HG03460 (cell line): ENCODE results near the gene BAK1.
"Not testable (repeated sequence)": the region's sequence is repeated elsewhere in the genome, so short reads cannot be mapped to it uniquely, and the experiment has no call there.

Source experiments
- ATAC-seq: cut with Tn5 transposase; IDR thresholded peaks from one replicate; pipeline ENCODE4 v1.9.1; 2021; ENCODE audit not compliant: unreplicated experiment

BAK1 gene

DNA sequence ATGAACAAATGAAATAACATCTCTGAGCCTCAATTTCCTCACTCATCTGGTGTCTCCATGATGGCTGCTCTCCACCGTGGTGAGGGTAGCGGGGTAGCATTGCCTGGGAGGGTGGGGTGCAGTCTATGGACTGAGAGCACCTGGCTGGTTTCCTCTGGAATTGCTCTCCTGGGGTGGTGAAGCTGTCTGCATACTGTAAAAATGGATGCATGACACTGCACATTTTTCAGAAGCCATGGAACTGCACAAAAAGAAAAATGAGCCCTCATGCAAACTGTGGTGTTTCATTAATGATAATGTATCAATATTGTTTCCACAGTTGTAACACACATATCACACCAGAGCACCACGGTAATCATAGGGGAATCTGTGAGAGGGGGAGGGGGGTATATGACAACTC is 28.9 kb upstream of the BAK1 start:
- ATAC-seq, result no peak

DNA sequence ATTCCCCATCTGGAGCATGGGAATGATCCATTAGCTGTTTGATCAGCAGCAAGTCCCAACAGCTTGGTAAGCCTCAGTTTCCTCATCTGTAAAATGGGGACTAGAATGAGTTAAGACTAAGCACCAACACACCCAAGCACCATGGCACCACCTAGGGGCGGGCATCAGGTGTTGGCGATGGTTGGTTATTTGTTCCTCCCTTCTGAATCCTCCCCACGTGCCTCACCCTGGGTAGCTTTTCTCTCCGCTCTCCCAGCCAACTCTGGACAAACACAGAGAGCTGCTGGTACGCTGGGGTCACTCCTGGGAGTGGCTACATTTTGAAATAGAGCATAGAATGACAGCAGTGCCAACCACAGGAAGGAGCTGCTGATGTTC is 27.7 kb upstream of the BAK1 start:
- no peak for ATAC-seq

DNA sequence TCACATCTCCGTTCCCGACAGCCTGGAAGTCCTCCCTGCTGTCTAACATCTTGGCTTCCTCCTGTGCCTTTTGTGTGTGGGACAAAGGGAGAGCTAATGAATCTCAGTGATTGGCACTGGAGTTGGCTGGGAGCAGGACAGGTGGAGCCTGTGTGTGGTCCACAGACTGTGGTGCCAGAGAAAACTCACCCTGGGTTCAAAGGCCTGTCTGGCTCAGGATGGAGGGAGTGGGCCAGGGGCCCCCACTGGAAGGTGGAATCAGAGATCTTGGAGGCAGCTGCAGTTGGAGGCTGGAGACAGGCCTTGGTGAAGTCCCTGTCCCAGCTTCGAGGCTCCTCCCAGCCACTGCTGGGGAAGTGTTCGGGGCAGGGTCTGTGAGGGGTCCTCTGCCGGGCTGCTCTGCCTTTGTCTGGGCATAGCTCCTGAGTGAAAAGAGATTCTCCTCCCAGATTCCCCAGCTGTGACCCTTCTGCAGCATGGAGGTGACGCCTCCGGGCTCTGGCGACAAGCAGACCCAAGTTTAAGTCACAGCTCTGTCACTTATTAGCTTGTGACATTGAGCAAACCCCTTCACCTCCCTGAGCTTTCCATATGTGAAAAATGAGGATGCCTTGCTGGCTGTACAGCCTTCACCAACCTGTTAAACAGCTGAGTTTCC is 27.2 kb upstream of the BAK1 start:
- ATAC-seq, result no peak

DNA sequence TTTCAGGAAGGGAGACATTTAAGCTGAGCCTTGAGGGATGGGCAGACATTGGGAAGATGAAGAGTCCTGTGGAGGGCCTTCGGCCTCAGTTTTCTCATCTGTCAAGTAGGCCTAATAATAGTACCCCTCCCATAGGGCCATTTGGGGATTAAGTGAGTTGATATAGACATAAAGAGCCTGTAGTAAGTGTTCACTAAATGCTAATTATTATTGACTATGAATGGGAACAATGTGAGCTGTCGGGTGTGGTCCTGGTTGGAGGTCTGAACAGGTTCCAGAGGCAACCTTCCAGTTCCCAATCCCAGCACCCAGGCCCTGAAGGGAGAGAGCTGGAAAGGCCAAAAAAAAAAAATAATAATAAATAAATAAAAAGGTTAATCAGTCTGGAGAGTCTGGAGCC is 26.6 kb upstream of the BAK1 start:
- ATAC-seq, result no peak

DNA sequence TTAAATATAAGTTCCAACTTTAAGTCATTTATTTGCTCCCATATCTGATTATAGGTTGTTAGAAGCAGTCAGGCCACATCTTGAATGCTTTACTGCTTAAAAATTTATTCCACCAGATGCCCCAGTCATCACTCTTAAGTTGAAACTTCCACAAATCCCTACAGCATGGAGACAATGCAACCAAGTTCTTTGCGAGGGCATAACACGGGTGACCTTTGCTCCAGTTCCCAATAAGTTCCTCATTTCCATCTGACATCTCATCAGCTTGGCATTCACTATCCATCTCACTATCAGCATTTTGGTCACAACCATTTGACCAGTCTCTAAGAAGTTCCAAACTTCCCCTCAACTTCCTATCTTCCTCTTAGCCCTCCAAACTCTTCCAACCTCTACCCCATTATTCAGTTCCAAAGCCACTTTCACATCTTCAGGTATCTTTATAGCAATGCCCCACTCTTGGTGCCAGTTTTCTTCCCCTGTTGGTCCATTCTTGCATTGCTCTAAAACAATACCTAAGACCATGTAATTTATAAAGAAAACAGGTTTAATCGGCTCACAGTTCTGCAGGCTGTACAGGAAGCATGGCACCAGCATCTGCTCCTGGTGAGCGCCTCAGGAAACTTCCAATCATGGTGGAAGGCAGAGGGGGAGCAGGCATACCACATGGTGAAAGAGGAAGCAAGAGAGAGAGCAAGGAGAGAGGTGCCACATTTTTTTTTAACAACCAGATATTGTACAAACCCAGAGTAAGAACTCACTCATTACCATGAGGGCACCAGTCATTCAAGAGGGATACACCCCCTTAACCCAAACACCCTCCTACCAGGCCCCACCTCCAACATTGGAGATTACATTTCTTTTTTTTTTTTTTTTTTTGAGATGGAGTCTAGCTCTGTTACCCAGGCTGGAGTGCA is 25.1 kb upstream of the BAK1 start:
- no peak for ATAC-seq

DNA sequence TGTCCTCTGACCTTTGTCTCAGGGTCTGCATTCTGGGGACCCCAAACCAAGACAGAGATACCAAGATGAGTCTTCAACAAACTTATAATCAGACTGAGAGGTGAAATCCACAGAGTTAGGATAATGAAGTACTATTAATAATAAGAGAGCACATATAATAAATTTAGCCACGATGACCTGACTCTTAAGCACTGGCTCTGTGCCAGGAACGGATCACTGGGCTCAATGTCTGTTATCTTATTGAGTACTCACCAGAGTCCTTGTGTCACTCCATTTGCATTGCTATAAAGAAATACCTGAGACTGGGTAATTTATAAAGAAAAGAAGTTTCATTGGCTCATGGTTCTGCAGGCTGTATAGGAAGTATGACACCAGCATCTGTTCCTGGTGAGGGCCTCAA is 22.1 kb upstream of the BAK1 start:
- ATAC-seq, result no peak

DNA sequence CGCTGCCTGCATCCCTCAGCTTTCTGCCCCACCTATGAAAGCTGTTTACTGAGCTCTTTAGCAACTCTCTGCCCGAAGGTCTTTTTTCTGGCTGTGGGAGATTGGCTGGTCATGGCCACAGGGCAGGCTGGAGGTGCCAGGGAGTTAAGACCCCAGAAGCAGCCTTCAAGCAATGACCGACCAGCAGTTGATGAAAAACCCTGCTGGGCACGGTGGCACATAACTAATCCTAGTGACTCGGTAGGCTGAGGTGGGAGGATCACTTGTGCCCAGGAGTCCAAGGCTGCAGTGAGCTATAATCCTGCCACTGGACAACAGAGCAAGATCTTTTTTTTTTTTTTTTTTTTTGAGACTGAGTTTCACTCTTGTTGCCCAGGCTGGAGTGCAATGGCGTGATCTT is 20.7 kb upstream of the BAK1 start:
- no peak for ATAC-seq

DNA sequence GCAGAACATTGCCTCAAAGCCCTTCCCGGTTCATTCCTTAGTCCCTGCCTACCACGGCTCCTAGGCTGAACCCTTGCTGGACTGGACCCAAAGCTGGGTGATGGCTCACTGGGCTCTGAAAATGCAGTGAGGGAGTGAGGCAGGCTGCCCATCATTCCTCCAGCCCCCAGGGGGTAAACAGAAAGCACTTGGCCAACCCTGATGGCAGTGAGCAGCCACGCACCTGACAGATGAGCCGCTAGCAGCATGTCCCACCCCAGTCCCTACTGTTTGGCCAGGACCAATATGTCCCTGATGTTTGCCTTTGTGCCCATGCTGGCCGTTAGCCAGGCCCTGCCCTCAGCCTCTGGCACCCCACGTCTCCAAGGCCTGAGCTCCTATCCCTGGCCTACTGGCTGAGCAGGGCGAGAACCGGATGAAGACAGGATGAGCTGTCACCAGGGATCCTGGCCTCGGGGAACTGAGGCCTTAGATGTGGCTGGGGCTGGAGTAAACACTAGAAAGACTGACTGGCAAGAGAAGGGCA is 19.4 kb upstream of the BAK1 start:
- ATAC-seq, result no peak

DNA sequence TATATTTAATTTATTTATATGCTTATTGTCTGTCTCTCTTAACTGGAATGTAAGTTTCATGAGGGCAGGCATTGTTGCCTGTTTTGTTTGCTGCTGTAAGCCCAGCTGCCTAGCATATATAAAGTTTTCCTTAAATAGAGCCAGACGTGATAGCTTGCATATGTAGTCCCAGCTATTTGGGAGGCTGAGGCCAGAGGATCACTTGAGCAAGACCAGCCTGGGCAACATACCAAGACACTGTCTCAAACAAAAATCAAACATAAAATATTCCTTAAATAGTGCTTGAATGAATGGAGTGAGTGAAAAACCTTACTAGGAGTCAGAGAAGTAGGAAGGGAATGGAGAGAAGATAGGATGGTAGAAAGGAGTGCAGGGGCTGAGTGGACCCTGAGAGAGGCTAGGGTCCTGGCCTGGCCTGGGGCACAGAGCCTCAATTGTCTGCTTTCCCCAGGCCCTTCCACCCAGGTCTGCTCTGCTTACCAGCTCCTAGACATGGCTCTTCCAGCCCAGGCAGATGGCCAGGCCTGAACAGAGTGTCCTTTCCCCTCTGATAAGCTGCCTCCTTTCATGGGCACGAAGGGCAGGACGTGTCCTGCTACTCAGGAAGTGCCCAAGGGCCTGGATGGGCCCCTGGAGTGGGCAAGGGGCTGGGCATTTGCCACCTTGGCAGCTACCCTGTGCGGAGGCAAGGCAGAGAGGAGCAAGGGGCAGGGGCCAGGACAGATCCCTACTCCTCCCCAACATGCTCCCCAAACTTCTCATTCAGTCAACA is 17.7 kb upstream of the BAK1 start:
- ATAC-seq, result no peak

DNA sequence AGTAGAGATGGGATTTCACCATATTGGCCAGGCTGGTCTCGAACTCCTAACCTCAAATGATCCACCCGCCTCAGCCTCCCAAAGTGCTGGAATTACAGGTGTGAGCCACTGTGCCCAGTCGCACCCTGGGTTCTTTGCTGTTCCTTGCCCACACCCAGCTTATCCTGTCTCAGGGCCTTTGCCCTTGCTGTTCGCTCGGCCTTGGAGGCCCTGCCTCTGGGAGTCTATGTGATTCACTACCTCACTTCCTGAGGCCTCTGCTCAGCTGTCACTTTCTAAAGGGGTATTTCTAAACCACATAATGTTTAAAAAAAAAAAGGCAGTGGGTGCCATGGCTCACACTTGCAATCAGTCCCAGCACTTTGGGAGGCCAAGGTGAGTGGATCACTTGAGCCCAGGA is 16.8 kb upstream of the BAK1 start:
- ATAC-seq, result not testable (repeated sequence)

DNA sequence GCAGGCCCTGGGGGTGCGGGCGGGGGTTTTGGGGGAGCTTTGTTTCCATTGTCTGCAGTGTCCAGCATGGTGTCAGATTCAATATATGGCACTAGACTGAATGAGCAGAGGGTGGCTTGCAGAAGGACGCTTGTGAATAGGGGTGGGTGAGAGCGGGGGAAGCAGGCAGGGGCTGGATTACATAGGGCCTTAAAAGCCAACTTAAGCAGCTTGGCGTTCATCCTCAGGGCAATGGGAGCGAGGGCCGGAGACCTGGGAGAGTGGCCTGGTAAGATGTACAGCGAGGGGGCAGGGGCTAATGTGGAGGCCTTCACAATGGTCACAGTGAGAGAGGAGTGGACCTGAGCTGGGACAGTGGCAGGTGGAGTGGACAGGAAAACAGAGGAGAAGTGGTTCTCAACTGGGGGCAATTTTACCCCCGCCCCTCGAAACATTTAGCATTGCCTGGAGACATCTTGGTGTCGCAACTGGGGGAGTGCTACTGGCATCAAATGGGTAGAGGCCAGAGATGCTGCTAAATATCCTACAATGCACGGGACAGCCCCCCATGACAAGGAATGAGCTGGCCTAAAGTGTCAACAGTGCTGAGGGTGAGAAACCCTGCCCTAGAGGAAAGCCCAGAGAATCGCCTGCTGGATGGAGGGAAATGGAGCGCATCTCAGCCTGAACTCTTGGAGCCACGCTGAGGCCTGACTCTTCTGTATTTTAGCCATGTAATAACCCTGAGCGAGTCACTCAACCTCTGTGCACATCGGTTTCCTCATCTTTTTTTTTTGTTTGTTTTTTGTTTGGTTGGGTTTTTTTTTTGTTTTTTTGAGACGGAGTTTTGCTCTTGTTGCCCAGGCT is 15.1 kb upstream of the BAK1 start:
- no peak for ATAC-seq

DNA sequence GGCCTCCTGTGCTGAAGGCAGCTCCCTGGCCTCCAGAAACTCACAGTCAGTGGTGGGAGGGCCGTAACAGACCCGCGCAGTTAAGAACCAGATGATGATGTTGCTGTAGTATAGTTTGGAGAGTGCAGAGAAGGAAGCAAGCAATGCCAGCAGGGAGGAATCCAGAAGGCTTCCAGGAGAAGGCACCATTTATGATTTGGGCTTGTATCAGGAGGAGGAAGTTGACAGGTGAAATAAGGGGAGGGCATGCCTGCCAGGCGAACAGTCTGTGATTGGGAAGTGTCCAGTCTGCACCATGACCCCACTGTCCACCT is 13.3 kb upstream of the BAK1 start:
- ATAC-seq, result no peak

DNA sequence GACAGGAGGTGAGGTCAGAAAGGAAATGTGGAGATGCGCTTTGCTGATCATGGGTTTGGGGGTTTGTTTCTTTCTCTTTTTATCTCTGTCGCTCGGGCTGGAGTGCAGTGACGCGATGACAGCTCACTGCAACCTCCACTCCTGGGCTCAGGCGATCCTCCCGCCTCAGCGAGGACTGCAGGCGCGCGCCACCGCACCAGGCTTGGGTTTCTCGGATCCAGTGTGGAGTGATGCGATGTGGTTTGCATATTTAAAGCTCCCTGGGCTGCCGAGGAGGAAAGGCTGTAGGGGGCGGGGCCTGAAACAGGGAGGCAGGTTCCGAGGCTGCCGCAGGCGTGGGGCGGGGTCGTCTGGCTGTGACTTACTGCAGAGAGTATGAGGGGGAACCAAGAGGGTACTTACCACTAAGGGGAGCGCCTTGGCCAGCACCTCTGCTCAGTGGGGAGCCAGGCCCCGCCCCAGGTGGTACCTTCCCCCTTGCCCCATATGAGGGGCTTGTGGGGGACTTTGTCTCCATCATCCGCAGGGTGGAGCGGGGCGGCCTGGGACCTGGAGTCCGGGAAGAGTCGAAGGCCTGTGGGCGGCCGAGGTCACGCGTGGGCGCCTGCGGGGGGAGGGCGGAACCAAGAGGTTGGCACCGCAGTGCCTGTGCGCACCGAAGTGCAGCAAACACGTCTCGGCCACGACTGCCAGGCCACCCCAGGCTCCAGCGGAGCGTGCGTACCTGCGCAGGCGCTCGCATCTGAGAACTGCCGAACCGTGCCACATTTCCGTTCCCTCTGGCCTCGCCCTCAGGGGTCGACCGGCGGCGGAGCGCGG is 12.7 kb upstream of the BAK1 start:
- peak; percentile 51 for ATAC-seq

DNA sequence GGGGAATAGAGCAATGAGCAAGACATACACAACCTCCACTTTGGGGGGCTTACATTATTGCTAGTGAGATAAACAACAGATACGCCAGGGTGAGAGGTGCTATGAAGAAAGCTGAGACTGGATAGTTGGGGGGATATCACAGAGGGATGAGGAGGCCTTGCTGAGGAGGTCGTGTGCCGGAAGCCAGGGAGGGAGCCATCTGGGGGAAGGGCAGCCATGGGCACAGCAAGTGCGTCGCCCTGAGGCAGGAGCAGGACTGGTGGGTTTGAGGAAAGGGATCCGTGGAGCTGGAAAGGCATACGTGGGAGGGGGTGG is 12.2 kb upstream of the BAK1 start:
- ATAC-seq, result no peak

DNA sequence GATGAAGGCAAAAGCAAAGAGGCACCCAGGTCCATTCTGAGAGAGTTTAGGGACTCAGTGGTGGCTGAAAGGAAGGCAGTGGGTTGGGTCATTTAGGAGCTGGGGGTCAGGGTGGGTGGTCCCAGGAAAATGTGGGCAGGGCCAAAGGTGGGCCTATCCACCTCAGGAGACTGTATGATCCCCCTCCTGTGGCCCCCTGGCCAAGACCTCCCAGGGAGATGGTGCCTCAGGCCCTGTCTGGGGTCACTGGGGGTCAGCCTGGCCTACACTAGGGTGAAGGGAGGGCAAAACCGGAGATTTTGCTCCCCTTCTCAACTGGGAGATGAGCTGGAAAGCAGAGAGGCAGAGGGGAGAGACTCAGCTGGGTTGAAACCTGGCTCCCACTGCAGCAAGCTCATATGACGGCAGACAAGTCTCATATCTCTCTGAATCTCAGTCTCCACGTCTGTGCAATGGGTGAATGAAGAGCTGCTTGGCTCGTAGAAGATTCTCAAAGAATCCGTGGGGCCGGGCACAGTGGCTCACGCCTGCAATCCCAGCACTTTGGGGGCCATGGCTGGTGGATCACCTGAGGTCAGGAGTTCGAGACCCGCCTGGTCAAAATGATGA is 11.5 kb upstream of the BAK1 start:
- no peak for ATAC-seq

DNA sequence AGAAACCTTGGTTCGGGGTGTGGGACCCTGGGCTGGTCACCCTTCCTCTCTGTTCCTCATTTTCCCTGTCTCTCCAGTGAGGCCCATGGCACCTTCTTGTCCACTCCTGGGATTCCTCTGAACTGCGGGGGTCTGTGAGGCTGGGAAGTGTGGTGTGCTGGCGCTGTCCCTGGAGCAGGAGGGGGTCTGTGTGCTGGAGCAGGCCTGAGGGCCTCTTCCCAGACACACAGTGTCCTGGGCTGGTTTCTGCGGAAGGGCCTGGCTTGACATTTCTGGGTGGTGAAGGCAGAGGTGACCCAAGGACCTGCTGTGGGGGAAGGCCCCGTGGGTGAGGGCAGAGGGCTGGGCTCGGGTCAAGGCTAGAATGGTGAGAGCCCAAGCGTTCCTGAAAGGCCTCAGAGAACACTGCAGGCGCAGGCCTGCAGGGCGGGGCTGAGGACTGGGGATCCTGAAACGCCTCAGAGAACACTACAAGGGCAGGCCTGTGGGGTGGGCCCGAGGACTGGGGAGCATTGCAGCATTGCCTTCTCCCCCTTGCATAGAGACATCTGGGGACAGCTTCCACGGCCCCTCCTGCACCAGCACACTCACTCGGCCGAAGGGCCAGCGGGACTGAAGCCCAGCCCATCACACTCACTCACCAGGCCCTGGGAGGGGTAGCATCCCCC is 10.6 kb upstream of the BAK1 start:
- no peak for ATAC-seq

DNA sequence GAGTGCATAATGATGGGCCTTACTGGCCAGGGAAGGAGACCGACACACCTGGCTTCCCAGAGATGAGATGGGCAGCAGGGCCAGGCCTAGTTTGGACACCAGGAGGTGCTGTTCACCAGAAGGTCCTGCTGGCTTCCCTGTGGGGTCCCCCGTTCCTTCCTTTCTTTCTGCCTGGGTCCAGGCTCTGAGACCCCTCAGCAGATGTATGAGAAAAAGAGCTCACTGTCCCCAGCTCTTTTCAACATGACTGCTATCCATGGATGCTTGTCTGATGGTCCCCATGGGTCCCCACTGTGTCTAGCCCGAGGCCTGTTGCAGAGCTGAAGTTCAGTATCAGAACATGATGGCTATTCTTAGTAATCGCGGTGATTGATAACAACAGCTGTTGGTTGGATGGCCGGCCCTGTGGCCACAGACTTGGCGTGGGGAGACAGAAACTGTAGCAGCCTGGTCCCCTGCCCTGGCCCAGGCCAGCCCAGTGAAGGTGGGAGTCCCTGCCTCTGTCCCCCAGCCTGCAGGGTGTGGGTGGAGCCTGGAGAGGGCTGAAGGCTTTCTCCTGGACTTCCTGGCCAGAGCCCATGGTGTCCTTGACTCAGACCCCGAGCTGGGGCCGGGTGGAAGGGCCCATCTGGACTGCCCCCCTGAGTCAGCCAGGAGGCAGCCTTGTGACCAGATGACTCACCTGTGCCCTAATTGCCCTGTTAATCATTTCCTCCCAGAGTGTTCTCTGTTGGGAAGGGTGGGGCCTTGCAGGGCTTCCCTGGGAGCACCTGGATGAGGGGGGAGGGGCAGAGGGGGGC is 9.9 kb upstream of the BAK1 start:
- peak; percentile 37 for ATAC-seq

DNA sequence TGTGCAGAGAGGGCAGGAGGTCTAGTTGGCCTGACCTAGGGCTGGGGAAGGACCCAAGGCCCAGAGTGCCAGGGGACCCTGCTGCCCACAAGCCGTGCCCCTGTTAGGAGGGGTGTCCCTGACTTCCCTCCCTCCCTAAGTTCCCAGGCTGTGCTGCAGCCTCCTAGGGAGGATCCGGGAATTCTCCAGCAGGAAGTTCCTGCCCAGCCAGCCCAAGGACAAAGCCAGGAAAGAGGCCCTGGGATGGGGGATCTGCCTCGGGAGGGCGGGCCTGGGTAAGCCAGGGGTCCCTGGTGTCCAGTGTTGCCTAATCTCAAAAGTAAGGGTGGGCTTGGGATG is 9.3 kb upstream of the BAK1 start:
- ATAC-seq, result no peak

DNA sequence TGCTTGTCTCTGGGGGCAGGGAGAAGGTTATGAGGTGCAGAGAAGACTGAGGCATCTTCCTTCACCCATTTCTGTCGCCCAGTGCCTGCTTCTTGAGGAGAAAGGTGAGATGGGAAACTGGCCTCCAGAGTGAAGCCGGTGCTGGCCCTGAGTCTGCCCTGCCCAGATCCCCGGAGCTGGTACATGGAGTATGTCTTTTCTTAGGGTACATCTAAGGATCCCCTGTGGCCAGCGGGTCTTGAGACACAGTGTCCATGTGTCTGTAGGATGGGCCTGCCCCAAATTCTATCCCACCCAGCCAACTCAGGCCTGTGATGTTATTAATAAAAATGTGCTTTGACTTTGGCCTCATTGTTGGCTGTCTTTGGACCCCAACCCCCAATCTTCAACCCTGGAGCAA is 8.8 kb upstream of the BAK1 start:
- ATAC-seq, result no peak
